PC-3 (cell line): ENCODE data around the gene REXO1.
"Not testable (repeated sequence)": the region's sequence is repeated elsewhere in the genome, so short reads cannot be mapped to it uniquely, and the experiment has no call there.

ENCODE experiments used
- EZH2 ChIP-seq: fragments of 300-600 bp; sonication (generic); IDR thresholded peaks from one replicate; pipeline ENCODE4 v1.6.1; 2017; ENCODE audit warnings: antibody characterized with exemption, mild to moderate bottlenecking, low read length; ENCODE audit not compliant: unreplicated experiment
- TF ChIP-seq, protein P1 (sequence below): fragments of 300-600 bp; sonication (generic); conservative IDR thresholded peaks from 2 replicates; pipeline ENCODE4 v1.5.1; 2017; ENCODE audit warnings: antibody characterized with exemption, low read depth, mild to moderate bottlenecking, low read length

DNA sequence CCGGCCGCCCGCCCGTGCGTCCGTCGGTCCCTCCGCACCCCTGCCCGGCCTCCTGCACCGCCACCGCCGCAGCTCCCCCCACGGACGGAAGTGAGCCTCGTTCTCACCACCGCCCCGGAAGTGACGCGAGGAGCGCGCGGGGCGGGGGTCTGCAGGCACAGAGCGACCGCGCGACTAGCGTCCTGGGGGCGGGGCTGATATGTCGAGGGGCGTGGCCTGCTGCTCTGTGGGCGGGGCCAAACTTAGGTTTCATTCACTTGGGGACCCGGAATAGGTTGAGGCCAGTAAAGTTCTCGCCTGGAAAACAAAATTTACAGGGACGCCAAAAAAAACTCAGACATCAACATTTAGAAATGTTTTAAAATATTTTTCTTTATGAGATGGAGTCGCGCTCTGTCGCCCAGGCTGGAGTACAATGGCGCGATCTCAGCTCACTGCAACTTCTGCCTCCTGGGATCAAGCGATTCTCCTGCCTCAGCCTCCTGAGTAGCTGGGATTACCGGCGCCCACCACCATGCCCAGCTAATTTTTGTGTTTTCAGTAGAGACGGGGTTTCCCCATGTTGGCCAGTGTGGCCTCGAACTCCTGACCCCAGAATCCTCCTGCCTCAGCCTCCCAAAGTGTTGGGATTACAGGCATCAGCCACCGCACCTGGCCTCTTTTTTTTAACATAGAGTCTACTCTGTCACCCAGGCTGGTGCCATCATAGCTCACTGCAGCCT is 37.3 kb upstream of the REXO1 start, which contains the start of gene ABHD17A:
- TF ChIP-seq, protein P1, sequence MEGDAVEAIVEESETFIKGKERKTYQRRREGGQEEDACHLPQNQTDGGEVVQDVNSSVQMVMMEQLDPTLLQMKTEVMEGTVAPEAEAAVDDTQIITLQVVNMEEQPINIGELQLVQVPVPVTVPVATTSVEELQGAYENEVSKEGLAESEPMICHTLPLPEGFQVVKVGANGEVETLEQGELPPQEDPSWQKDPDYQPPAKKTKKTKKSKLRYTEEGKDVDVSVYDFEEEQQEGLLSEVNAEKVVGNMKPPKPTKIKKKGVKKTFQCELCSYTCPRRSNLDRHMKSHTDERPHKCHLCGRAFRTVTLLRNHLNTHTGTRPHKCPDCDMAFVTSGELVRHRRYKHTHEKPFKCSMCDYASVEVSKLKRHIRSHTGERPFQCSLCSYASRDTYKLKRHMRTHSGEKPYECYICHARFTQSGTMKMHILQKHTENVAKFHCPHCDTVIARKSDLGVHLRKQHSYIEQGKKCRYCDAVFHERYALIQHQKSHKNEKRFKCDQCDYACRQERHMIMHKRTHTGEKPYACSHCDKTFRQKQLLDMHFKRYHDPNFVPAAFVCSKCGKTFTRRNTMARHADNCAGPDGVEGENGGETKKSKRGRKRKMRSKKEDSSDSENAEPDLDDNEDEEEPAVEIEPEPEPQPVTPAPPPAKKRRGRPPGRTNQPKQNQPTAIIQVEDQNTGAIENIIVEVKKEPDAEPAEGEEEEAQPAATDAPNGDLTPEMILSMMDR = not testable (repeated sequence)
- TF ChIP-seq EZH2 = not testable (repeated sequence)
